ENCODE data around the gene NHLH1. TPM values are rescaled to one million over a fixed set of nuclear protein-coding genes. Genes with fewer than 3 reads are reported as not detected.

The NHLH1 gene
- total RNA-seq, 1 experiment from 2014 or later: 0.43 TPM

DNA sequence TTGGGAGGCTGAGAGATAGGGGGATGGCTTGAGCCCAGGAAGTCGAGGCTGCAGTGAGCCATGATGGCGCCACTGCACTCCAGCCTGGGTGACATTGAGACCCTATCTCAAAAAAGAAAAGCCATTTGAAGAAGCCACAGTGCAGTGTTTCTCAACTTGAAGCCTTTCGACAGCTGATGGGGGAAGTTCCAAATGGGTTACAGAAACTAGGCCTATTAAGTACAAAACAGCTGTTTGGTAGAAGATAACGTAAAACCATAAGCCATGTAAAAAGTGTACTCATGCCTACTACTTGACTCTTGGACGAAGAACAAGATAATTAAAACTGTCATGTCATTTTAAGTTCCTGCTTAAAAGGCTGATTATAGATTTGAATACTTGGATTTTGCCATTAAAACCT is 40.5 kb upstream of the NHLH1 start:
- Histone ChIP-seq H3K27me3 (replicated peaks; ENCODE audit: insufficient read depth, low read depth, low read length, poor library complexity) (no peaks in the 10 kb centered on the region), H3K27ac (ENCODE audit: low read depth, low read length, poor library complexity, severe bottlenecking) (no peak overlapping the region), H3K9me3 (ENCODE audit: low read depth, low read length, poor library complexity, severe bottlenecking) (no peaks in the 10 kb centered on the region), H3K4me1 (ENCODE audit: insufficient read depth, low read length, poor library complexity, severe bottlenecking) (no peaks in the 10 kb centered on the region), H3K4me3 (ENCODE audit: low read depth, low read length, poor library complexity, severe bottlenecking) (no peak overlapping the region), H3K36me3 (ENCODE audit: insufficient read depth, low read length, poor library complexity, severe bottlenecking) (peaks cover 91% of the 10 kb centered on the region)
- no TSS peak for BruUV-seq (replicated peaks)
- POLR2A ChIA-PET (ENCODE audit: low non-redundant PET): no interaction called here
- TF ChIP-seq CTCF (conservative IDR thresholded peaks at IDR 0.05; ENCODE audit: low read depth, low read length): no peak
- no peak for TF ChIP-seq EZH2 (IDR thresholded peaks at IDR 0.05; ENCODE audit: borderline replicate concordance, low read depth, low read length, poor library complexity, severe bottlenecking)
- intact Hi-C loops (cut with micrococcal nuclease; ENCODE audit: unreplicated experiment): no loop called here
- CTCF ChIA-PET: no interaction called here
- DNase-seq (ENCODE audit: low spot score): no peak

DNA sequence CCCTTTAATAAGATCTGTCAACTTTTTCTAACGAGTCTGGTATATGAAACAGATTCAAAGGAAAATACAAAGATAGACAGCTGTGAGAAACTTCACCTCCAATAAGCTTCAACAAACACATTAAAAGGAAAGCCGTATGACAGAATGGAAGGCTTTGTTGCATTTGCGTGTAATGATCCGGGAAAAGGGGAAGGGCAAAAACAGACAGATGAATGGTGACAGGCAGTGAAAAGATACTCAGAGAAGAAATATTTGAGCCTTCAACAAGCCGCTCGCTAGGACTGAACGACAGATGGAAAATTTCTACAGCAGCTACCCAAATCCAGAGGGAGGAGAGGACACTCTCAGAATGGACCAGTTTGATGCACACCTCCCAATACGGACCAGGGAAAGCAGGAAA is 38.7 kb upstream of the NHLH1 start:
- Histone ChIP-seq H3K9me3 (ENCODE audit: low read depth, low read length, poor library complexity, severe bottlenecking) (no peaks in the 10 kb centered on the region), H3K36me3 (ENCODE audit: insufficient read depth, low read length, poor library complexity, severe bottlenecking) (peaks cover 94% of the 10 kb centered on the region), H3K27me3 (replicated peaks; ENCODE audit: insufficient read depth, low read depth, low read length, poor library complexity) (no peaks in the 10 kb centered on the region), H3K4me3 (ENCODE audit: low read depth, low read length, poor library complexity, severe bottlenecking) (no peak overlapping the region), H3K4me1 (ENCODE audit: insufficient read depth, low read length, poor library complexity, severe bottlenecking) (no peaks in the 10 kb centered on the region), H3K27ac (ENCODE audit: low read depth, low read length, poor library complexity, severe bottlenecking) (no peak overlapping the region)
- no peak for DNase-seq (ENCODE audit: low spot score)
- TF ChIP-seq CTCF (conservative IDR thresholded peaks at IDR 0.05; ENCODE audit: low read depth, low read length) (no peak), EZH2 (IDR thresholded peaks at IDR 0.05; ENCODE audit: borderline replicate concordance, low read depth, low read length, poor library complexity, severe bottlenecking) (no peak)
- ChIA-PET CTCF (no interaction called here), POLR2A (ENCODE audit: low non-redundant PET) (interaction anchor here (0.6 kb wide), 1 partner anchor 180 kb away, joined by 3 read pairs; no protein-coding TSS in a partner anchor)
- BruUV-seq (replicated peaks): no TSS peak
- intact Hi-C loops (cut with micrococcal nuclease; ENCODE audit: unreplicated experiment): no loop called here

DNA sequence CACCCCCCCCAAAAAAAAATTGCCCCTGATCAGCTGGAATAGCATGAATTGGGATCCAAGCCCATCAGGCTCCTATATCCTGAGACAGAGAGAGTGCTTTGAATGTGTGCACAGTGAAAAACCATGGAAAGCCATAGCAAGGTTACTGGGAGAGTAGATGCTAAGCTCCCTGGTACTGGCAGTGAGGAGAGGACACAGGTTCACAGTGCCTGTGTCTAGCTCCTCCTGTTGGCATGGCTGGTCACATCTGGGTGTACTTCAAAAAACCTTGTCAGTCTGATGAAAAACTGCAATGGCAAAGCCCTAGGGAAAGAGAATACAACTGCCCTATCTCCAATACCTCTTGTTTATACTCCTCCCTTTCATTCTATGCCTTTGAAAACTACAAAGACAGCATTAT is 36.8 kb upstream of the NHLH1 start:
- no peaks in the 10 kb centered on the region for H3K9me3 ChIP-seq (ENCODE audit: low read depth, low read length, poor library complexity, severe bottlenecking)
- no peaks in the 10 kb centered on the region for H3K27me3 ChIP-seq (replicated peaks; ENCODE audit: insufficient read depth, low read depth, low read length, poor library complexity)
- H3K4me1 ChIP-seq (ENCODE audit: insufficient read depth, low read length, poor library complexity, severe bottlenecking): no peaks in the 10 kb centered on the region
- no TSS peak for BruUV-seq (replicated peaks)
- CTCF ChIA-PET: no interaction called here
- POLR2A ChIA-PET (ENCODE audit: low non-redundant PET): interaction anchor here (0.6 kb wide), 1 partner anchor 78 kb away, joined by 3 read pairs; no protein-coding TSS in a partner anchor
- intact Hi-C loops (cut with micrococcal nuclease; ENCODE audit: unreplicated experiment): no loop called here
- peaks cover 97% of the 10 kb centered on the region for H3K36me3 ChIP-seq (ENCODE audit: insufficient read depth, low read length, poor library complexity, severe bottlenecking)
- peak; percentile 4 for DNase-seq (ENCODE audit: low spot score)
- no peak for TF ChIP-seq EZH2 (IDR thresholded peaks at IDR 0.05; ENCODE audit: borderline replicate concordance, low read depth, low read length, poor library complexity, severe bottlenecking)
- TF ChIP-seq CTCF (conservative IDR thresholded peaks at IDR 0.05; ENCODE audit: low read depth, low read length): no peak
- no peak overlapping the region for H3K27ac ChIP-seq (ENCODE audit: low read depth, low read length, poor library complexity, severe bottlenecking)
- no peak overlapping the region for H3K4me3 ChIP-seq (ENCODE audit: low read depth, low read length, poor library complexity, severe bottlenecking)
